Measurements from ENCODE around the gene AMPD3.

AMPD3 gene

GRCh38 chr11:10506008-10506370 lies 50.9 kb downstream of the AMPD3 start:
- DNase-seq = no peak

DNA sequence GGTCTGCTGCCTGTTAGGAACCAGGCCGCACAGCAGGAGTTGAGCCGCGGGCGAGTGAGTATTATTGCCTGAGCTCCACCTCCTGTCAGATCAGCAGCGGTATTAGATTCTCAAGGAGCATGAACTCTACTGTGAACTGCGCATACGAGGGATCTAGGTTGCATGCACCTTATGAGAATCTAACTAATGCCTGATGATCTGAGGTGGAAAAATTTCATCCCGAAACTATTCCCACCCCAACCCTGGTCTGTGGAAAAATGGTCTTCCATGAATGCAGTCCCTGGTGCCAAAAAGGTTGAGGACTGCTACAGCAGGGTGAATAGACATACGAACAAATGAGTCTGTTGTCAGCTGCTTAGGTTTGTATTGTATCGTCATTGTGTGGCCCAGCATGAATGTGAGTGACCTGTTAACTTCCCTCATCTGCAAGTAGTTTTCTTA lies 56.1 kb downstream of the AMPD3 start:
- no peak for DNase-seq

DNA sequence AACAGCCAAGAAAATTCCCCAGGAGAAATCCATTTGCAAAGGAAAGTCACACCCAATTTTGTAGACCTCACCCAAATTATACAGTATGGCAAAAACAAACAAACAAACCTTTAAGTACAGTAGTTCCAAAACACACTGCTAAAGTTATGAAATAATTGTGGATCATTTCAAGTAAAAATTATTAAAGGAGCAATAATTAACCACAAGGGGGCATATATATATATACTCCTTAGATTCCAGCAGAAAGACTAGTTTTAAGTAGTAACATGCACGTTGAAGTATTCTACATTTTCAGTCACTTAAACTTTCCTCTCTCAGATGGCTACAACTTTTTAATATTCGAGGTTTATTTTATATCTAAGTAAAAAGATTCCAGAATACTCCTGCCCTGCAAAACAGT lies 59.1 kb downstream of the AMPD3 start:
- DNase-seq = no peak

GRCh38 chr11:10514709-10515108 lies 59.6 kb downstream of the AMPD3 start:
- DNase-seq = no peak

- DNase-seq = no peak
These were observed 60.4 kb downstream of the AMPD3 start for GRCh38 chr11:10515418-10515817.

DNA sequence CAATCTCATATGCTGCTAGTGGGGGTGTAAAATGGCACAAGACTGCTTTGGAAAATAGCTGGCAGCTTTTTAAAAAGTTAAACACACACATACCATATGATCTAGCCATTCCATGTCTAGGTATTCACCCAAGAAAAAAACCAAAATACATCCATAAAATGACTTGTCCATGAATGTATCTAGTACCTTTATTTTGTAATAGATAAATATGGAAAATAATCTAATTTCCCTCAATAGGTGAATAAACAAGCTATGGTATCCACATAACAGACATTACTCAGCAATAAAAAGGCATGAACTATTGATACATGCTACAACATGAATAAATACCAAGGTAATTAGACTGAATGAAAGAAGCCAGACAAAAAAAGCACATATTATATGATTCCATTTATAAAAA lies 63.1 kb downstream of the AMPD3 start:
- DNase-seq = no peak

GRCh38 chr11:10518891-10519290 lies 63.8 kb downstream of the AMPD3 start:
- DNase-seq = no peak

DNA sequence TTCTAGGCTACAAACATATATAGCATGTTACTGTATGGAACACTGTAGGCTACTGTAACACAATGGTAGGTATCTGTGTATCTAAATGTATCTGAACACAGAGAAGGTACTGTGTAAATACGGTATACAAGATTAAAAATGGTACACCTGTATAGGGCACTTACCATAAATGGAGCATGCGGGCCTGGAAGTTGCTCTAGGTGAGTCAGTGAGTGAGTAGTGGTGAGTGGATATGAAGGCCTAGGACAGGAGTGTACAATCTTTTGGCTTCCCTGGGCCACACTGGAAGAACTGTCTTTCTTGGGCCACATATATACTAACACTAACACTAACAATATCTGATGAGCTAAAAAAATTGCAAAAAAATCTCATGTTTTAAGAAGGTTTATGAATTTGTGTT lies 64.6 kb downstream of the AMPD3 start:
- DNase-seq = no peak

GRCh38 chr11:10520562-10520961 lies 65.5 kb downstream of the AMPD3 start:
- no peak for DNase-seq

DNA sequence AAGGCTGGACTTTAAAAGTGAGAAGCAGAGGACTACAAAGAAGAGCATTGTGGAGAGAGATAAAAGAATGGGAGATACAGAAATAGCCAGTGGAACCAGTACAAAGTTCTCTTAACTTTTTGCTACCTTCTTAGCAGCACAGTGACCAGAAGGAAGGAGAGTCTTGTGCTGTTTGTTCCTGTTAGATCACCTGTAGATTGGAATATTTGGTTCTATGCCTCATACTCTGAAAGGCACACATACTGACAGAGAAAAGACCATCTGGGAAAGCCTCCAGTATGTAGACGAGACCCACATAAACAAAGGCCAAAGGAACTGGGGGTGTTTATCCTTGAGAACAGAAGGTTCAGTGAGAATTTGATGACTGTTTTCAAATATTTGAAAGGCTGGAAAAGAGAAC lies 67.2 kb downstream of the AMPD3 start:
- no peak for DNase-seq

- no peak for DNase-seq
These were observed 67.9 kb downstream of the AMPD3 start for GRCh38 chr11:10522921-10523320.

DNA sequence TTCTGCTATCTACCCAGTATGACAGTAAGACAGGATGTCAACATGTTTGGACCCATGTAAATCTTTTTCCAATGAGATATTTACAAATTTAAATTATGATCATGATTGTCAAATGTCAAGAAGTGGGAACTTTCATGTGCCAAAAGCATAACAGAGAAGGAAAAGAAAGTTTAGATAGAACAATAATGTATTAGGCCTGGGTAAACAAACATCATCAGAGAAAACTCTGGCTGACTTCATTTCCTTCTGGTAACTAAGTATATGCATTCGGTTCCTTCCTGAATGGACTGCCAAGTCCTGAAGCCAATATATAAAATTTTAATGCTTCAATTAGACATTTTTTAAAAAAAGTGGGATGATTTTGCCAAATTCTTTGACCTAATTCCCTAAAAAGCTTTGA lies 69.4 kb downstream of the AMPD3 start:
- no peak for DNase-seq

GRCh38 chr11:10526974-10527918 lies 72.2 kb downstream of the AMPD3 start:
- no peak for DNase-seq

- DNase-seq = no peak
These were observed 73.1 kb downstream of the AMPD3 start for GRCh38 chr11:10528121-10528520.

DNA sequence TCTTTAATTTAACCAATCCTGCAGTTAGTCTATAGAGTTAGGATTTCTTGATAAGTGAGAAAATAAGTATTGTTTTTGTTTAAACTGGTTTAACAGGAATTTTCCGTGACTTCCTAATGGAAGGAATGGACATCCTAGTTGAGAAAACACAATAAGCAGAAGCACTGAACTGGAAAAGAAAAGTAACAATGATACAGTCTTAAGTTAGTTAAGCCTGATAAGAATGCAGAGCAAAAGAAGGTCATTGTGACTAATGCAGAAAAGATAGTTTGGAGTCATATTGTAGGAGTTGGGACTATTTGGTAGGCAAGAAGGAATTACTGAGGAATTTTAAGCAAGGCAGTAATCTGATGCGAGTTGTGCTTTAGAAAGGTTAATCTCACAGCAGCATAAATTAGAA lies 74.2 kb downstream of the AMPD3 start:
- DNase-seq = no peak

DNA sequence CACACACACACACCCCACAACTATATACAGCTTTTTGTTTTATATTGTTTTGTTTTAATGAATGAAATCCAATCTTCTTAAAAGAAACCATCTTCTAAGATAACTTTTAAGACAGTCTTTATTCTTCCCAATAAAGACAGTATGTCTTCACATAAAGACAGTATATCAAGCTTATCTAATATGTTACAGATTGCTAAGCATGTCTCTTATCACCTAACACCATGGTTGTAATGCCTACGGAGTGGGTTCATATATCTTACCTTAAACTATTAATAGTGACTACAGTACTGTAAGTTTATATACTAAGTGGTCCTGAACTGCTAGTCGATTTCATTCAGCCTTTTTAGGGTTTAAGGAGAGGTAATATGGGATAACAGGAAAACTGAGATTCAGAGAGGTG lies 77.5 kb downstream of the AMPD3 start:
- DNase-seq = no peak

GRCh38 chr11:10533323-10533722 lies 78.3 kb downstream of the AMPD3 start:
- DNase-seq = no peak

DNA sequence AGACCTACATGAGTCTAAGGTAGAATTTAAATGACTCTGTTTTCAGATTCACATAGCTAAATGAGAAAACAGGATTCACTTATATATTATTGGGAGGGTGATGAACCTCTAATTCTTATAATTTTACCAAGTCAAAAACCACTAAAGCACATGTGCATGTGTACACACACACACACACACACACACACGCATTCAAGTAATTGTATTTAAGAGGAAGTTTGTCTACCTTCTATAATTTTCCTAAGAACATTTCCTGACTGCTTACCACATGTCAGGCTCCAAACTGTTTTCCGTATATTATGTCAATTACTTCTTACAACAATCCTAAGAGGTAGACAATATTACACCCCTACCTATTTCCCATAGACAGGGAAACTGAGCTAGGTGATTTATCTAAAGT lies 79.3 kb downstream of the AMPD3 start:
- no peak for DNase-seq

GRCh38 chr11:10537600-10537999 lies 82.5 kb downstream of the AMPD3 start:
- DNase-seq = no peak

DNA sequence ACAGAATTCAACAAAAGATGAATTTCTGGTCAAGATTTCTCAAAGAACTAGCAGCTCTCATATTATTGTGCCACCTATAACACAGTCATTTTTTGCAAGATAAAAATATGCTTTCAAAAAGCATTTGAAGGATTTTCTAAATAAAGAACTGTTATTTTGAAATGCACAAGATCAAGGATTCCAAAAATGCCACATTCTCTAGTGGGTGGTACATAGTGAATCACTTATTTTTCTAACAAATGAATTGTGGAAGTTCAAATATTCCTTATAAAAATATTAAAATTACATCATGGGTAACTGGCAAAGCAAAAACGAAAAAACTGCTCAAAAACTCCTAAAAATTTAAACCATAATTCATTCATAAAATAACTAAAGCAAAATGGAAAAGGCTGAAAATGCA lies 83.9 kb downstream of the AMPD3 start:
- DNase-seq = no peak

- DNase-seq = no peak
These were observed 84.3 kb downstream of the AMPD3 start for GRCh38 chr11:10539339-10539738.

DNA sequence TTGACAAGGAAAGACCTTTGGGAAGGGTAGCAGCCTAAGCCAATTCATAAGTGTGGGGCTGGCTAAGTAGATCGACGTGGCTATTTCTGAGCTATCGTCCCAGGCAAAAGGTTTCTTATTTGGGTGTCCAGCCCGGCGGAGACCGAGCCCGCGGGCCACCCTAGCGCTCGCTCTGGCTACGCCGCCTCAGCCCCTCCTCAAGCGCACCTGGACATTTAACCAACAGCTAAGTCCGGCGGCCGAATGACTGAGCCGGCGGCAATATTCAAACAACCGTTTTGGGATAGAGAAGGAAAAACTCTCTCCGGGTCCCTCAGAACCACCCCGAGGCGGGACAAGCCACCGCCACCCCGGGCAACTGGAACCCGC lies 85.5 kb downstream of the AMPD3 start:
- peak; percentile 73 for DNase-seq

DNA sequence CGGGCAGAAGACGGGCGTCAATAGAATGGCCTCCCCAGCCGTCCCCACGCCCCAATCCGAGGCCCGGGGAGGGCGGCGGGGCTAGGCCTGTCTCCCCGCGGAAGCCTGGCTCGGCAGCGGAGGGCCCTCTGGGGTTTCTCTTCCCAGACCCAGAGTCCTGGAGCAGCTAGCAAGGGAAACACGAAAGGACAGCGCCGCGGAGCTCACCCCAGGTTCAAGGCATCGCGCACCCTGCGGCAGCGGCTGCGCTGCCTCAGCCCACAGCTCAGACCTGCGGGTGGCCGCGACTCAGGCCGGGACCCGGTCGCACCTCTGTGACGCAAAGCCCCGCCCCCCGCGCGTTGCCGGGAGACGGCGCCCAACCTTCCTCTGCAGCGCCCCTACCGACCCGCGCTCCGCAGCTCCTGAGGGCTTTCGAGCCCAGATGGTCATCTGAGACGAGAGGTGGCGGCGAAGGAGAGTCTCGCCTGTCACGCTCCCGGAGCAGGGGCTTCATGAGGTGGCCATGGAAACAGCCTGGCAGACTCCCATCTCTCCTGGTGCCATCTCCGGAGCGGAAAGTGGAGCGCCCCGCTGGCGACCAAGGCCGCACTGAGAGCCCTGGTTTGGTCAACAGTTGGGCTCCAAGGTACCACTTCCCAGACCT lies 86.0 kb downstream of the AMPD3 start, which contains the start of gene RNF141:
RNF141 (minus strand) TSS at position 273 of the 646 bp plus-strand sequence. CDS start 7,029 bp downstream, outside the sequence.
- DNase-seq = peak; percentile 97

DNA sequence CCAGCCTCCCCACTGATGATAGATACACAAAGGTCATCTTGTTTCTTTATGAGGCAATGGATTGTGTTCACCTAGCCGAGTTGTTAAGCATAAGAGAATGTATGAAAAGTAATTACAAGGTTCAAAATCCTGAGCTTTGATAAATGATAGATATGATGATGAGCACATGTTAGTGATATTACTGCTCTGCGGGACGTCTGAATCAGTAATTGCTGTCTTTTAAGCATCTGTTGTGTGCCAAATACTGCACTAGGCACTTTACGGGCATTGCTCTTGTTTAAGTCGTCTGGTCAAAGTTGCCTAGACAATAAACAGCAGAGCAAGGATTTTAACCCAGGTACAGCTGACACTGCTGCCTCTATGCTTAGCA lies 86.5 kb downstream of the AMPD3 start:
- DNase-seq = no peak
